Mucosa of stomach (tissue), 1 donor: ENCODE measurements around the gene IFT27.

Source experiments
- H3K27me3 ChIP-seq: one replicate; pipeline ENCODE4 v1.7.0; 2013; ENCODE audit warnings: mild to moderate bottlenecking, low read length; ENCODE audit not compliant: control insufficient read depth, insufficient read depth
- H3K36me3 ChIP-seq: one replicate; pipeline ENCODE4 v1.7.0; 2013; ENCODE audit warnings: low read length; ENCODE audit not compliant: control insufficient read depth, insufficient read depth
- H3K4me1 ChIP-seq: one replicate; pipeline ENCODE4 v1.7.0; 2013; ENCODE audit warnings: mild to moderate bottlenecking, low read length; ENCODE audit not compliant: control insufficient read depth, insufficient read depth
- H3K4me3 ChIP-seq: one replicate; pipeline ENCODE4 v1.7.0; 2013; ENCODE audit warnings: low read length
- H3K9ac ChIP-seq: one replicate; pipeline ENCODE4 v1.7.0; 2013; ENCODE audit warnings: mild to moderate bottlenecking, low read length, moderate library complexity
- H3K9me3 ChIP-seq: one replicate; pipeline ENCODE4 v1.7.0; 2013; ENCODE audit warnings: mild to moderate bottlenecking, low read length, moderate library complexity; ENCODE audit not compliant: control insufficient read depth
- donor health status: Pancreatic carcinoma.

IFT27 gene

GRCh38 chr22:36787204-36787988, 11.5 kb upstream of the IFT27 start:
- H3K36me3 ChIP-seq = no peaks in the 10 kb centered on the region
- H3K9ac ChIP-seq = no peak overlapping the region
- H3K4me1 ChIP-seq = no peaks in the 10 kb centered on the region
- peaks cover 16% of the 10 kb centered on the region for H3K27me3 ChIP-seq
- H3K9me3 ChIP-seq = no peaks in the 10 kb centered on the region
- H3K4me3 ChIP-seq = no peak overlapping the region

- Histone ChIP-seq H3K4me1 (peaks cover 5% of the 10 kb centered on the region), H3K4me3 (no peak overlapping the region), H3K9ac (no peak overlapping the region), H3K27me3 (peaks cover 16% of the 10 kb centered on the region), H3K36me3 (no peaks in the 10 kb centered on the region), H3K9me3 (no peaks in the 10 kb centered on the region)
These were observed 7.8 kb upstream of the IFT27 start for GRCh38 chr22:36783743-36784142.

GRCh38 chr22:36781656-36782627, 6.0 kb upstream of the IFT27 start:
- H3K9ac ChIP-seq = no peak overlapping the region
- H3K27me3 ChIP-seq = peaks cover 9% of the 10 kb centered on the region
- H3K9me3 ChIP-seq = no peaks in the 10 kb centered on the region
- H3K4me1 ChIP-seq = peaks cover 5% of the 10 kb centered on the region
- H3K4me3 ChIP-seq = no peak overlapping the region
- no peaks in the 10 kb centered on the region for H3K36me3 ChIP-seq

GRCh38 chr22:36778020-36778419, 2.1 kb upstream of the IFT27 start:
- H3K9me3 ChIP-seq = no peaks in the 10 kb centered on the region

GRCh38 chr22:36776722-36777121, 803 bp upstream of the IFT27 start:
- peaks cover 7% of the 10 kb centered on the region for H3K4me1 ChIP-seq
- H3K4me3 ChIP-seq = no peak overlapping the region
- no peaks in the 10 kb centered on the region for H3K27me3 ChIP-seq
- H3K9ac ChIP-seq = peak overlapping the region; percentile 15
- H3K36me3 ChIP-seq = no peaks in the 10 kb centered on the region
- H3K9me3 ChIP-seq = no peaks in the 10 kb centered on the region

More at GRCh38 chr22:36778020-36778419, 2.1 kb upstream of the IFT27 start:
- Histone ChIP-seq H3K27me3 (no peaks in the 10 kb centered on the region), H3K4me1 (peaks cover 9% of the 10 kb centered on the region), H3K4me3 (no peak overlapping the region), H3K36me3 (no peaks in the 10 kb centered on the region), H3K9ac (no peak overlapping the region)

GRCh38 chr22:36775586-36775963, 344 bp downstream of the IFT27 start:
- no peaks in the 10 kb centered on the region for H3K9me3 ChIP-seq
- H3K4me3 ChIP-seq = peak overlapping the region; percentile 46
- peak overlapping the region; percentile 81 for H3K9ac ChIP-seq
- peaks cover 4% of the 10 kb centered on the region for H3K4me1 ChIP-seq
- no peaks in the 10 kb centered on the region for H3K36me3 ChIP-seq
- no peaks in the 10 kb centered on the region for H3K27me3 ChIP-seq

- Histone ChIP-seq H3K27me3 (no peaks in the 10 kb centered on the region), H3K4me3 (no peak overlapping the region), H3K4me1 (peaks cover 4% of the 10 kb centered on the region), H3K9me3 (no peaks in the 10 kb centered on the region), H3K9ac (no peak overlapping the region), H3K36me3 (no peaks in the 10 kb centered on the region)
These were observed 2.0 kb downstream of the IFT27 start for GRCh38 chr22:36773935-36774334.

GRCh38 chr22:36772451-36772850, 3.5 kb downstream of the IFT27 start:
- peaks cover 4% of the 10 kb centered on the region for H3K4me1 ChIP-seq
- no peak overlapping the region for H3K9ac ChIP-seq
- no peaks in the 10 kb centered on the region for H3K9me3 ChIP-seq
- no peak overlapping the region for H3K4me3 ChIP-seq
- H3K36me3 ChIP-seq = no peaks in the 10 kb centered on the region
- no peaks in the 10 kb centered on the region for H3K27me3 ChIP-seq

GRCh38 chr22:36771356-36772063, 4.4 kb downstream of the IFT27 start:
- H3K9me3 ChIP-seq = no peaks in the 10 kb centered on the region
- peaks cover under 1% of the 10 kb centered on the region for H3K4me1 ChIP-seq
- H3K36me3 ChIP-seq = no peaks in the 10 kb centered on the region
- no peaks in the 10 kb centered on the region for H3K27me3 ChIP-seq
- no peak overlapping the region for H3K9ac ChIP-seq
- H3K4me3 ChIP-seq = no peak overlapping the region

- Histone ChIP-seq H3K9me3 (no peaks in the 10 kb centered on the region), H3K36me3 (no peaks in the 10 kb centered on the region), H3K4me1 (no peaks in the 10 kb centered on the region), H3K27me3 (no peaks in the 10 kb centered on the region), H3K4me3 (no peak overlapping the region), H3K9ac (no peak overlapping the region)
These were observed 5.2 kb downstream of the IFT27 start for GRCh38 chr22:36770513-36771231.
